ENCODE data around the gene CORO1C. TPM values are rescaled to one million over a fixed set of nuclear protein-coding genes. Genes with fewer than 3 reads are reported as not detected.

Gene CORO1C
- total RNA-seq, 1 experiment from 2014 or later = 14.9 TPM

DNA sequence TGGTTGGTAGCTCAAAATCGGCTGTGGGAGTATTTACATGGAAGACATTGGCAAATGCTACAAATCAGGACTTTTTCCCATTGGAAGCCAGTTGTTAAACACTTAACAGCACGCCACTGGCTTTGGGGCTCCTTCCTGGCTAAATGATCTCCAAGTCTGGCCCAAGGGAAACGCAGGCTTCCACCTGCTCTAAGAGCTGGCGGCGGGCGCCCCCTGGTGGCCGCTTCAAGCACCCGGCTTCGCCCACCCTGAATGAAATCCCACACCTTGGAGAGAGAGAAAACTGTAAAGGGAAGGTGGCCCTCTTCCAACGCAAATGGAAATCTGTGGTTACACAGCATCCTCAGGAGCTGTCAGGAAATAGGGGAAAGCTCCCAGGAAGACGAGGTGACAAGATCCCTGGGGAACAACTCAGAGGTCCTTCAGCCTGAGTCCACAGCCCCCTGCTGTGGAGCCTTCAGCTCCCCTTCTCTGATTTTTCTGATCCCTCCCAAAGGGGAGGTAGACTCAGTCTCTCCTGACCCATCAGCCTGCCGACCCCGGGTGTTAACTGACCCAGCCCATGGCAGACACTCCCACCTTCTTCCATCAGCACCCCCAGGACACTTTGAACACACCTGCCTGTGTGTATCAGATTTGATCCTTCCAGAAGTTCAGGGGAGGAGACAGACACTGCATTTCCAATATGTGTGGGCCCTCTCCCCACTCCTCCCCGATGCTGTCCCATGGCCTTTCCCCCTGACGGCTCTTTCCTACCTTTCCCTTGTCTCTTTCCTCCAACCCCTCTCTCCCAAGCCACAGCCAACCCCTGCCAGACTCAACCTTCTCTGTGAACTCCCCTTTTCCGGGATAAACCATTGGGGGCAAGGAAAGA is 113.0 kb downstream of the CORO1C start:
- H3K9ac ChIP-seq (ENCODE audit: low read length) = no peak overlapping the region
- H3K4me1 ChIP-seq (ENCODE audit: low read length) = peaks cover 15% of the 10 kb centered on the region
- no peak overlapping the region for H3K27ac ChIP-seq (ENCODE audit: low read length)
- peak; percentile 90 for DNase-seq
- no peak overlapping the region for H3K4me3 ChIP-seq (ENCODE audit: low read length)
- no peak overlapping the region for H3K4me2 ChIP-seq (ENCODE audit: low read depth, low read length, poor library complexity, severe bottlenecking)
- H3K79me2 ChIP-seq (ENCODE audit: low read length) = no peaks in the 10 kb centered on the region
- H4K20me1 ChIP-seq (ENCODE audit: insufficient read depth, low read depth, low read length) = no peaks in the 10 kb centered on the region
- H3K9me2 ChIP-seq (replicated peaks; ENCODE audit: insufficient read depth, low read length) = no peaks in the 10 kb centered on the region
- peaks cover 4% of the 10 kb centered on the region; the same call in 1 of the 2 replicates for H3K9me3 ChIP-seq (ENCODE audit: low read length)
- no peak overlapping the region for H2AFZ ChIP-seq (ENCODE audit: low read length)
- no peaks in the 10 kb centered on the region for H3K36me3 ChIP-seq (ENCODE audit: insufficient read depth, low read length)
- H3K27me3 ChIP-seq (ENCODE audit: low read length) = no peaks in the 10 kb centered on the region; the same call in 1 of the 2 replicates

DNA sequence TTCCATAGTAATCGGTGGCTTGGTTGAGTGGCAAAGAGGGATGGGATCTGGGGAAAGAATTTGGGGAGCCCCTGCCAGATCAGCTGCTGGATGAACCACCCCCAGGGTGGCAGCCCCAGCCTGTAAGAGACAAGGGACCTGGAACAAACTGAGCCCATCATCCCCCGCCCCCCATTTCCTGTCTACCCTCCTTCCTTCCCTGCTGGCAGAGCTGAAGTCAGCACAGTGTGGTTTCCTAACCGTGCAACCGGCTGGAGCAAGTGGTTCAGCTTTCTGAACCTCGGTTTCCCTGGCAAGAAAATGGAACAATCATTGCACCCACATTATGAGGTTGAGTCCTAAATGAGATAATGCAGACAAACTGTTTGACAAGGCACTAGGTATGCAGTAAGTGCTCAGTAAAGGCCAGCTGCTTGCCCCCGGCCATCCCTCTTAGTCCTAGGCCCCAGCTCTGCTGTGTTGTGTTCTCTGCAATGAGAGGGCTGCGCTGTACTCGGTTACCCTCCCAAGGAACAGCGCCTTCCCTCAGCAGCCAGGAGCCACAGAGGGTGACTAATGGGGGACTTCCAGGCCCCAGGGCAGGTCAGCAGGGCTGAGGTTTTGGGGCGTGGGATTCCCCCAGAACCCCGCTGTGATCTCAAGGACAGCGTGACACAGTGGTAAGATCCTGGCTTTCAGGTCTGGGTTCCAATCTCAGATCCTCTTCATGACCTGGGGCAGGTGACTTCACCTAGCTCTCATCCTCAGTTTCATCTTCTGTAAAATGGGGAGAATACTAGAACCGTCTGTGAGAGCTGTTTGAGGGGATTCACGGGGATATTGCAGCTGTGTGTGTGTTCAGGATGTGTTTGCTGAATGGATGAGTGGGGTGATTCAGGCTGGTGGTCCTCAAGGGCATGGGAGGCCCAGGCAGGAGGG is 114.1 kb downstream of the CORO1C start:
- DNase-seq = no peak
- Histone ChIP-seq H3K4me1 (ENCODE audit: low read length) (peaks cover 10% of the 10 kb centered on the region), H3K4me2 (ENCODE audit: low read depth, low read length, poor library complexity, severe bottlenecking) (no peak overlapping the region), H3K27ac (ENCODE audit: low read length) (no peak overlapping the region), H2AFZ (ENCODE audit: low read length) (no peak overlapping the region), H3K27me3 (ENCODE audit: low read length) (no peaks in the 10 kb centered on the region; the same call in 1 of the 2 replicates), H4K20me1 (ENCODE audit: insufficient read depth, low read depth, low read length) (no peaks in the 10 kb centered on the region), H3K9ac (ENCODE audit: low read length) (no peak overlapping the region), H3K4me3 (ENCODE audit: low read length) (no peak overlapping the region), H3K9me3 (ENCODE audit: low read length) (peaks cover 4% of the 10 kb centered on the region; the same call in 1 of the 2 replicates), H3K36me3 (ENCODE audit: insufficient read depth, low read length) (no peaks in the 10 kb centered on the region), H3K79me2 (ENCODE audit: low read length) (no peaks in the 10 kb centered on the region), H3K9me2 (replicated peaks; ENCODE audit: insufficient read depth, low read length) (no peaks in the 10 kb centered on the region)

DNA sequence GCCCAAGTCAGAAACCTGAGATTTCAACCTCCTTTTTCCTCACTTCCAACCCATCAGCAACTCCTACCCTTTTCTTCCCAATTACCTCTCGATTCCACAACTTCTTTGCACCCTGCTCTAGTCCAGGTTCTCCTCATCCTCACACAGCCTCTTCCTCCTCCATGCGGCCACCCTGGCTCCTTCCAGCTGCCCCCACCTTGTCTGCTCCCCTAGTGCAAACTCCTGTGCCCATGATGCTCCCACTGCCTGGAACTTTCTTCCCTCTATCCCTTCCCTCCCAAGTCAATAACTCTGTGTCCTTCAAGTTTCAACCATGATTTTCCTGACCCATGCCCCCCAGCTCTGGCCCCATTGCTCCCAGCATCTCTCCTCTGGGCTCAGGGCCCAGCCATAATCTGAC is 115.0 kb downstream of the CORO1C start:
- H2AFZ ChIP-seq (ENCODE audit: low read length) = no peak overlapping the region
- no peak overlapping the region for H3K27ac ChIP-seq (ENCODE audit: low read length)
- H3K36me3 ChIP-seq (ENCODE audit: insufficient read depth, low read length) = no peaks in the 10 kb centered on the region
- H4K20me1 ChIP-seq (ENCODE audit: insufficient read depth, low read depth, low read length) = no peaks in the 10 kb centered on the region
- H3K9me2 ChIP-seq (replicated peaks; ENCODE audit: insufficient read depth, low read length) = no peaks in the 10 kb centered on the region
- DNase-seq = no peak
- H3K27me3 ChIP-seq (ENCODE audit: low read length) = no peaks in the 10 kb centered on the region; the same call in 1 of the 2 replicates
- peaks cover 7% of the 10 kb centered on the region for H3K4me1 ChIP-seq (ENCODE audit: low read length)
- no peak overlapping the region for H3K9ac ChIP-seq (ENCODE audit: low read length)
- H3K4me3 ChIP-seq (ENCODE audit: low read length) = no peak overlapping the region
- H3K9me3 ChIP-seq (ENCODE audit: low read length) = peaks cover 4% of the 10 kb centered on the region; the same call in 1 of the 2 replicates
- no peaks in the 10 kb centered on the region for H3K79me2 ChIP-seq (ENCODE audit: low read length)
- H3K4me2 ChIP-seq (ENCODE audit: low read depth, low read length, poor library complexity, severe bottlenecking) = no peak overlapping the region

- H3K36me3 ChIP-seq (ENCODE audit: insufficient read depth, low read length) = no peaks in the 10 kb centered on the region
- H3K27me3 ChIP-seq (ENCODE audit: low read length) = no peaks in the 10 kb centered on the region; the same call in 1 of the 2 replicates
- no peak overlapping the region for H2AFZ ChIP-seq (ENCODE audit: low read length)
- H3K9me2 ChIP-seq (replicated peaks; ENCODE audit: insufficient read depth, low read length) = no peaks in the 10 kb centered on the region
- no peak overlapping the region for H3K9ac ChIP-seq (ENCODE audit: low read length)
- no peak overlapping the region for H3K27ac ChIP-seq (ENCODE audit: low read length)
- no peak overlapping the region for H3K4me3 ChIP-seq (ENCODE audit: low read length)
- peaks cover 7% of the 10 kb centered on the region for H3K4me1 ChIP-seq (ENCODE audit: low read length)
- peak; percentile 57 for DNase-seq
- no peaks in the 10 kb centered on the region for H4K20me1 ChIP-seq (ENCODE audit: insufficient read depth, low read depth, low read length)
- no peaks in the 10 kb centered on the region for H3K79me2 ChIP-seq (ENCODE audit: low read length)
- no peak overlapping the region for H3K4me2 ChIP-seq (ENCODE audit: low read depth, low read length, poor library complexity, severe bottlenecking)
- H3K9me3 ChIP-seq (ENCODE audit: low read length) = peaks cover 4% of the 10 kb centered on the region; the same call in 1 of the 2 replicates
These were observed 115.4 kb downstream of the CORO1C start for GRCh38 chr12:108615918-108616317.

DNA sequence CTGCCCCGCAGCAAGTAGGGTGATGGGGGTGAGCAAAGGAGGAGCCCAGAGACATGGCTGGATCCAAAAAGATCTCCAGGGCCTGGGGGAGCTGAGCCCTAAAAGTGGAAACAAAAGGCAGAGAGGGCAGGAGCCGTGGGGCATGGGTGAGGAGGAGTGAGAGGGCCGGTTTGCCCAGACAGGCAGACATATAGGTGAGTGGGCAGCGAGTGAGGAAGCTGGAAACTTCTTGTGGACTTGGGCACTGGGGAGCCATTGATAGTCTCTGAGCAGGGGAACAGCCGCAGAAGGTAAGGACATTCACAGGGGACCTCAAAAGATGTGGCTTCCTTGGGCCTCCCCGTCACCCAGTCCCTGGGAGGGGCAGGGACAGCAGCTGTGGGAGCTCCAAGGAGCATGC is 116.7 kb downstream of the CORO1C start:
- Histone ChIP-seq H3K9ac (ENCODE audit: low read length) (no peak overlapping the region), H3K4me2 (ENCODE audit: low read depth, low read length, poor library complexity, severe bottlenecking) (no peak overlapping the region), H3K9me3 (ENCODE audit: low read length) (peaks cover 4% of the 10 kb centered on the region; the same call in 1 of the 2 replicates), H4K20me1 (ENCODE audit: insufficient read depth, low read depth, low read length) (no peaks in the 10 kb centered on the region), H3K36me3 (ENCODE audit: insufficient read depth, low read length) (no peaks in the 10 kb centered on the region), H3K27ac (ENCODE audit: low read length) (no peak overlapping the region), H3K9me2 (replicated peaks; ENCODE audit: insufficient read depth, low read length) (no peaks in the 10 kb centered on the region), H3K4me3 (ENCODE audit: low read length) (no peak overlapping the region), H3K27me3 (ENCODE audit: low read length) (no peaks in the 10 kb centered on the region; the same call in 1 of the 2 replicates), H2AFZ (ENCODE audit: low read length) (no peak overlapping the region), H3K79me2 (ENCODE audit: low read length) (no peaks in the 10 kb centered on the region), H3K4me1 (ENCODE audit: low read length) (peaks cover 7% of the 10 kb centered on the region)
- no peak for DNase-seq

DNA sequence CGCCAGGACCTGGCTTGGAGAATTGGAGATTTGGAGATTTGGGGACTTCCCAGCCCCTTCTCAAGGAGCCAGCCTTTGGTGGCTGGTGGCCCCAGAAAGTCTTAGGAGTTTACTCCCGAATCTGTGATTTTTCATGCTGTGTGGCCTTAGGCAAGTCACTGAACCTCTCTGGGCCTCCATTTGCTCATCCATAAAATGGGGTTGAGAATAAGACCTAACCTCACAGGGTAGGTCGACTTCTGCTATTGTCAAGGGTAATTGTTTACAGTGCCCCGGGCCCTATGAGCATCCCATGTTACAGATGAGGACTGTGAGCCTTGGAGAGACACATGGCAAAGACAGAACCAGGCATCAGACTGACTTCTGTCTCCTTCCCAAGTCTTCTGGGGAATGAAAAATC is 117.3 kb downstream of the CORO1C start:
- Histone ChIP-seq H3K79me2 (ENCODE audit: low read length) (no peaks in the 10 kb centered on the region), H2AFZ (ENCODE audit: low read length) (no peak overlapping the region), H4K20me1 (ENCODE audit: insufficient read depth, low read depth, low read length) (no peaks in the 10 kb centered on the region), H3K9ac (ENCODE audit: low read length) (no peak overlapping the region), H3K9me3 (ENCODE audit: low read length) (peaks cover 4% of the 10 kb centered on the region; the same call in 1 of the 2 replicates), H3K4me3 (ENCODE audit: low read length) (no peak overlapping the region), H3K36me3 (ENCODE audit: insufficient read depth, low read length) (no peaks in the 10 kb centered on the region), H3K27me3 (ENCODE audit: low read length) (no peaks in the 10 kb centered on the region; the same call in 1 of the 2 replicates), H3K4me1 (ENCODE audit: low read length) (peaks cover 7% of the 10 kb centered on the region), H3K4me2 (ENCODE audit: low read depth, low read length, poor library complexity, severe bottlenecking) (no peak overlapping the region), H3K27ac (ENCODE audit: low read length) (no peak overlapping the region), H3K9me2 (replicated peaks; ENCODE audit: insufficient read depth, low read length) (no peaks in the 10 kb centered on the region)
- DNase-seq = no peak

- H2AFZ ChIP-seq (ENCODE audit: low read length) = no peak overlapping the region
- H3K4me1 ChIP-seq (ENCODE audit: low read length) = peaks cover 4% of the 10 kb centered on the region
- H4K20me1 ChIP-seq (ENCODE audit: insufficient read depth, low read depth, low read length) = no peaks in the 10 kb centered on the region
- H3K36me3 ChIP-seq (ENCODE audit: insufficient read depth, low read length) = no peaks in the 10 kb centered on the region
- peaks cover 4% of the 10 kb centered on the region; the same call in 1 of the 2 replicates for H3K9me3 ChIP-seq (ENCODE audit: low read length)
- no peaks in the 10 kb centered on the region; the same call in 1 of the 2 replicates for H3K27me3 ChIP-seq (ENCODE audit: low read length)
- no peaks in the 10 kb centered on the region for H3K79me2 ChIP-seq (ENCODE audit: low read length)
- H3K4me2 ChIP-seq (ENCODE audit: low read depth, low read length, poor library complexity, severe bottlenecking) = no peak overlapping the region
- no peaks in the 10 kb centered on the region for H3K9me2 ChIP-seq (replicated peaks; ENCODE audit: insufficient read depth, low read length)
- H3K4me3 ChIP-seq (ENCODE audit: low read length) = no peak overlapping the region
- no peak overlapping the region for H3K27ac ChIP-seq (ENCODE audit: low read length)
- no peak overlapping the region for H3K9ac ChIP-seq (ENCODE audit: low read length)
- no peak for DNase-seq
These were observed 117.8 kb downstream of the CORO1C start for GRCh38 chr12:108613548-108613947.

All from Karpas-422 (cell line).